GM11168 (cell line): ENCODE results near the gene UBAP1.
"Not testable (repeated sequence)": the region's sequence is repeated elsewhere in the genome, so short reads cannot be mapped to it uniquely, and the experiment has no call there.

Source experiments
- in situ Hi-C: fragments of 300-500 bp; cut with MboI; formaldehyde crosslinking; loops from one replicate; pipeline ENCODE4 v1.12.0; 2022; ENCODE audit warnings: low sequenced_read_pairs; ENCODE audit not compliant: unreplicated experiment

UBAP1 gene

GRCh38 chr9:34218446-34218845 is 39.6 kb downstream of the UBAP1 start:
- in situ Hi-C loops: no loop called here

GRCh38 chr9:34219421-34219820 is 40.6 kb downstream of the UBAP1 start:
- in situ Hi-C loops: no loop called here

GRCh38 chr9:34220218-34220617 is 41.4 kb downstream of the UBAP1 start:
- in situ Hi-C loops: no loop called here

- in situ Hi-C loops: no loop called here
Observed at GRCh38 chr9:34224349-34224748, 45.5 kb downstream of the UBAP1 start.

- in situ Hi-C loops: not testable (repeated sequence)
Observed at GRCh38 chr9:34226144-34226760, 47.4 kb downstream of the UBAP1 start.

GRCh38 chr9:34227445-34227844 is 48.6 kb downstream of the UBAP1 start:
- in situ Hi-C loops: no loop called here

- in situ Hi-C loops: no loop called here
Observed at GRCh38 chr9:34230556-34230955, 51.7 kb downstream of the UBAP1 start.

- in situ Hi-C loops: no loop called here
Observed at GRCh38 chr9:34232201-34232600, 53.4 kb downstream of the UBAP1 start.

GRCh38 chr9:34233672-34234071 is 54.8 kb downstream of the UBAP1 start:
- in situ Hi-C loops: no loop called here

- in situ Hi-C loops: no loop called here
Observed at GRCh38 chr9:34237836-34238235, 59.0 kb downstream of the UBAP1 start.

- in situ Hi-C loops: no loop called here
Observed at GRCh38 chr9:34240006-34240405, 61.2 kb downstream of the UBAP1 start.

GRCh38 chr9:34242830-34243229 is 64.0 kb downstream of the UBAP1 start:
- in situ Hi-C loops: no loop called here

- in situ Hi-C loops: not testable (repeated sequence)
Observed at GRCh38 chr9:34245212-34245611, 66.4 kb downstream of the UBAP1 start.

- in situ Hi-C loops: no loop called here
Observed at GRCh38 chr9:34246453-34246852, 67.6 kb downstream of the UBAP1 start.

GRCh38 chr9:34247782-34248181 is 68.9 kb downstream of the UBAP1 start:
- in situ Hi-C loops: not testable (repeated sequence)

GRCh38 chr9:34249274-34249673 is 70.4 kb downstream of the UBAP1 start:
- in situ Hi-C loops: no loop called here

- in situ Hi-C loops: no loop called here
Observed at GRCh38 chr9:34250721-34251120, 71.9 kb downstream of the UBAP1 start.

- in situ Hi-C loops: no loop called here
Observed at GRCh38 chr9:34252016-34252415, 73.2 kb downstream of the UBAP1 start.

GRCh38 chr9:34252670-34253459 is 74.0 kb downstream of the UBAP1 start:
- in situ Hi-C loops: no loop called here

GRCh38 chr9:34253460-34253837 is 74.6 kb downstream of the UBAP1 start:
- in situ Hi-C loops: no loop called here

- in situ Hi-C loops: no loop called here
Observed at GRCh38 chr9:34254141-34254913, 75.5 kb downstream of the UBAP1 start.
